HCT116 (cell line): Measurements from ENCODE around the gene COL8A2.

Experiments used
- ELF1 ChIP-seq: IDR thresholded peaks from 2 replicates; pipeline ENCODE4 v1.6.1; 2012; ENCODE audit warnings: low read depth, borderline replicate concordance
- EZH2 ChIP-seq: fragments of 200-600 bp; sonication (generic); IDR thresholded peaks from 2 replicates; pipeline ENCODE4 v1.6.1; 2017; ENCODE audit warnings: antibody characterized with exemption, mixed run types
- RAD21 ChIP-seq: IDR thresholded peaks from 2 replicates; pipeline ENCODE4 v1.6.1; 2012; ENCODE audit warnings: low read depth, mild to moderate bottlenecking
- SIN3A ChIP-seq: IDR thresholded peaks from 2 replicates; pipeline ENCODE4 v1.6.1; 2012; ENCODE audit warnings: low read depth
- SP1 ChIP-seq: IDR thresholded peaks from 2 replicates; pipeline ENCODE4 v1.6.1; 2012; ENCODE audit warnings: low read depth
- TCF7L2 ChIP-seq: IDR thresholded peaks from 2 replicates; pipeline ENCODE4 v1.7.0; 2011; ENCODE audit warnings: borderline replicate concordance, inconsistent platforms; ENCODE audit not compliant: insufficient read depth, insufficient read length; ENCODE audit errors: extremely low read depth
- TF ChIP-seq, protein P1 (sequence below), 3 experiments: fragments of 200-600 bp in 1 of 3; sonication (generic) in 1 of 3; IDR thresholded peaks in 2 of 3; conservative IDR thresholded peaks in 1 of 3; 2 replicates each; pipeline ENCODE4 v1.5.1; 2012 to 2017; ENCODE audit warnings: low read depth in 2 of 3, low read length in 2 of 3, antibody characterized with exemption in 1 of 3, borderline replicate concordance in 1 of 3, control low read depth in 1 of 3, mild to moderate bottlenecking in 1 of 3, mixed read lengths in 1 of 3, mixed run types in 1 of 3, moderate library complexity in 1 of 3; ENCODE audit not compliant: insufficient read depth in 1 of 3
- TF ChIP-seq, protein P2 (sequence below): IDR thresholded peaks from 2 replicates; pipeline ENCODE4 v1.6.1; 2011; ENCODE audit warnings: mild to moderate bottlenecking, low read length, moderate library complexity; ENCODE audit not compliant: insufficient replicate concordance; ENCODE audit errors: extremely low read depth
- TF ChIP-seq, protein P3 (sequence below): IDR thresholded peaks from 2 replicates; pipeline ENCODE4 v1.6.1; 2012

DNA sequence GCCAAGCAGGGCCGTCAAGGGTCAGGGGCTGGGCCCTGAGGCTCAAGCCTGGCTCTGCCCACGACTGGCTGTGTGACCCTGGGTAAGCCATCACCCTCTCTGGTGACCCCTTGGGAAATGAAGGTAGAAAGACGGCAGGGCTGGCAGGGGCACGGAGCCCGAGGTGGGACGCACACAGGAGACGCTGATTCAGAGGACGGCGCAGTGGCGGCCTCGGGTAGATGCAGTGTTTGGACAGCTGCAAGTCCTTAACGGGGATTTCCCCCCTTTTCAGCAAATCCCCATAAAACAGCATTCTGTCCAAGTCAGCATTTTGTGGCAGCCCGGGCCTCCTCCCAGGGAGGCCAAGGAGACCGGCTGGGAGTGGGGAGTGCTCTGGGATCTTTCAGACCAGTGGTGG is 16.7 kb downstream of the COL8A2 start:
- no peak for TF ChIP-seq SIN3A
- no peak for TF ChIP-seq SP1
- no peak for TF ChIP-seq EZH2
- TF ChIP-seq, protein P1, sequence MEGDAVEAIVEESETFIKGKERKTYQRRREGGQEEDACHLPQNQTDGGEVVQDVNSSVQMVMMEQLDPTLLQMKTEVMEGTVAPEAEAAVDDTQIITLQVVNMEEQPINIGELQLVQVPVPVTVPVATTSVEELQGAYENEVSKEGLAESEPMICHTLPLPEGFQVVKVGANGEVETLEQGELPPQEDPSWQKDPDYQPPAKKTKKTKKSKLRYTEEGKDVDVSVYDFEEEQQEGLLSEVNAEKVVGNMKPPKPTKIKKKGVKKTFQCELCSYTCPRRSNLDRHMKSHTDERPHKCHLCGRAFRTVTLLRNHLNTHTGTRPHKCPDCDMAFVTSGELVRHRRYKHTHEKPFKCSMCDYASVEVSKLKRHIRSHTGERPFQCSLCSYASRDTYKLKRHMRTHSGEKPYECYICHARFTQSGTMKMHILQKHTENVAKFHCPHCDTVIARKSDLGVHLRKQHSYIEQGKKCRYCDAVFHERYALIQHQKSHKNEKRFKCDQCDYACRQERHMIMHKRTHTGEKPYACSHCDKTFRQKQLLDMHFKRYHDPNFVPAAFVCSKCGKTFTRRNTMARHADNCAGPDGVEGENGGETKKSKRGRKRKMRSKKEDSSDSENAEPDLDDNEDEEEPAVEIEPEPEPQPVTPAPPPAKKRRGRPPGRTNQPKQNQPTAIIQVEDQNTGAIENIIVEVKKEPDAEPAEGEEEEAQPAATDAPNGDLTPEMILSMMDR (IDR thresholded peaks at IDR 0.05 in 2 of 3, conservative IDR thresholded peaks at IDR 0.05 in 1 of 3; ENCODE audit: borderline replicate concordance in 1 of 3, insufficient read depth in 1 of 3, low read depth in 2 of 3, low read length in 2 of 3): no peak
- TF ChIP-seq, protein P2, sequence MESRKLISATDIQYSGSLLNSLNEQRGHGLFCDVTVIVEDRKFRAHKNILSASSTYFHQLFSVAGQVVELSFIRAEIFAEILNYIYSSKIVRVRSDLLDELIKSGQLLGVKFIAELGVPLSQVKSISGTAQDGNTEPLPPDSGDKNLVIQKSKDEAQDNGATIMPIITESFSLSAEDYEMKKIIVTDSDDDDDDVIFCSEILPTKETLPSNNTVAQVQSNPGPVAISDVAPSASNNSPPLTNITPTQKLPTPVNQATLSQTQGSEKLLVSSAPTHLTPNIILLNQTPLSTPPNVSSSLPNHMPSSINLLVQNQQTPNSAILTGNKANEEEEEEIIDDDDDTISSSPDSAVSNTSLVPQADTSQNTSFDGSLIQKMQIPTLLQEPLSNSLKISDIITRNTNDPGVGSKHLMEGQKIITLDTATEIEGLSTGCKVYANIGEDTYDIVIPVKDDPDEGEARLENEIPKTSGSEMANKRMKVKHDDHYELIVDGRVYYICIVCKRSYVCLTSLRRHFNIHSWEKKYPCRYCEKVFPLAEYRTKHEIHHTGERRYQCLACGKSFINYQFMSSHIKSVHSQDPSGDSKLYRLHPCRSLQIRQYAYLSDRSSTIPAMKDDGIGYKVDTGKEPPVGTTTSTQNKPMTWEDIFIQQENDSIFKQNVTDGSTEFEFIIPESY: no peak
- no peak for TF ChIP-seq TCF7L2
- no peak for TF ChIP-seq RAD21
- TF ChIP-seq, protein P3, sequence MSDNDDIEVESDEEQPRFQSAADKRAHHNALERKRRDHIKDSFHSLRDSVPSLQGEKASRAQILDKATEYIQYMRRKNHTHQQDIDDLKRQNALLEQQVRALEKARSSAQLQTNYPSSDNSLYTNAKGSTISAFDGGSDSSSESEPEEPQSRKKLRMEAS: no peak
- TF ChIP-seq ELF1: no peak
